ENCODE measurements around the gene MADD.

The MADD gene

GRCh38 chr11:47269829-47270305, at the start of gene MADD:
Gene MADD (plus strand): TSS chr11:47270133.
- peak; percentile 78 for DNase-seq

GRCh38 chr11:47220401-47220821, 49.5 kb upstream of the MADD start:
- no peak for DNase-seq

GRCh38 chr11:47222696-47223095, 47.2 kb upstream of the MADD start:
- no peak for DNase-seq

- no peak for DNase-seq
These were observed 44.2 kb upstream of the MADD start for GRCh38 chr11:47225552-47226400.

GRCh38 chr11:47229161-47229560, 40.8 kb upstream of the MADD start:
- no peak for DNase-seq

- no peak for DNase-seq
These were observed 36.9 kb upstream of the MADD start for GRCh38 chr11:47233051-47233450.

GRCh38 chr11:47233989-47234668, 35.8 kb upstream of the MADD start:
- peak; percentile 23 for DNase-seq

- peak; percentile 51 for DNase-seq
These were observed 35.2 kb upstream of the MADD start for GRCh38 chr11:47234669-47235100.

- DNase-seq: no peak
These were observed 34.8 kb upstream of the MADD start for GRCh38 chr11:47235163-47235562.

- DNase-seq: no peak
These were observed 33.5 kb upstream of the MADD start for GRCh38 chr11:47236482-47236881.

GRCh38 chr11:47239852-47240251, 30.1 kb upstream of the MADD start:
- DNase-seq: no peak

- no peak for DNase-seq
These were observed 28.1 kb upstream of the MADD start for GRCh38 chr11:47241841-47242301.

GRCh38 chr11:47242596-47243192, 27.2 kb upstream of the MADD start:
- no peak for DNase-seq

GRCh38 chr11:47243454-47243853, 26.5 kb upstream of the MADD start:
- DNase-seq: no peak

- DNase-seq: no peak
These were observed 25.2 kb upstream of the MADD start for GRCh38 chr11:47244448-47245350.

GRCh38 chr11:47245611-47246357, 24.1 kb upstream of the MADD start:
- DNase-seq: no peak

- no peak for DNase-seq
These were observed 22.4 kb upstream of the MADD start for GRCh38 chr11:47247502-47247901.

- no peak for DNase-seq
These were observed 21.6 kb upstream of the MADD start for GRCh38 chr11:47248304-47248663.

GRCh38 chr11:47248664-47249377, 21.1 kb upstream of the MADD start, which contains the start of gene ACP2:
Gene ACP2 (minus strand): TSS chr11:47248814. CDS start chr11:47248789, 25 bp downstream.
- peak; percentile 73 for DNase-seq

GRCh38 chr11:47249378-47249715, 20.6 kb upstream of the MADD start:
- DNase-seq: no peak

- DNase-seq: no peak
These were observed 18.2 kb upstream of the MADD start for GRCh38 chr11:47251751-47252150.
